Measurements from ENCODE around the gene TECR. TPM values are rescaled to one million over a fixed set of nuclear protein-coding genes. Genes with fewer than 3 reads are reported as not detected.

Gene TECR
- total RNA-seq, 4 donors from 2014 or later: 36.6 to 145 (median 69.3) TPM

DNA sequence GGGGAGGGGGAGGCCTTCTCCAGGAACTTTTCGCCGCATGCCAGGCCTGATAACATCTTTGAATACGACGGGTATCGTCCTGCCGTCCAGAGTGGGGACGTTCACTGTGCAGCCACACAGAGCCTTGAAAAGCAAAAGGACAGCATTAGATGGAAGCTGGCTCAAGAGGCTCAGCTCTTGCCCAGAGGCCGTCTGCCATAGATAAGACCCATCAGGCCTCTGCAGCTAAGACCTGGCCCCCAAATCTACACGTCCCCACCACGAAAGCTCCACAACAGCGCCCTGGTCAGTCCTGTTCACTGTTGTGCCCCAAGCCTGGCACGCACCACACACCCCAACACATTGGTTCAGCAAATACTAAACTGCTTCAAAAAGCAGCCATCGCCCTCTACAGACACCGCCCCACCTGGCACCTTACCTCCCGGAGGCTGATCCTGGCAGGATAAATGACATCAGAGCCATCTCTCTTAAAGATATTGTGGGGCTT is 13.3 kb upstream of the TECR start:
- H3K27ac ChIP-seq: peak overlapping the region; percentile 98 to 100 (median 100)
- no peaks in the 10 kb centered on the region for H3K9me3 ChIP-seq
- TF ChIP-seq, protein P1, sequence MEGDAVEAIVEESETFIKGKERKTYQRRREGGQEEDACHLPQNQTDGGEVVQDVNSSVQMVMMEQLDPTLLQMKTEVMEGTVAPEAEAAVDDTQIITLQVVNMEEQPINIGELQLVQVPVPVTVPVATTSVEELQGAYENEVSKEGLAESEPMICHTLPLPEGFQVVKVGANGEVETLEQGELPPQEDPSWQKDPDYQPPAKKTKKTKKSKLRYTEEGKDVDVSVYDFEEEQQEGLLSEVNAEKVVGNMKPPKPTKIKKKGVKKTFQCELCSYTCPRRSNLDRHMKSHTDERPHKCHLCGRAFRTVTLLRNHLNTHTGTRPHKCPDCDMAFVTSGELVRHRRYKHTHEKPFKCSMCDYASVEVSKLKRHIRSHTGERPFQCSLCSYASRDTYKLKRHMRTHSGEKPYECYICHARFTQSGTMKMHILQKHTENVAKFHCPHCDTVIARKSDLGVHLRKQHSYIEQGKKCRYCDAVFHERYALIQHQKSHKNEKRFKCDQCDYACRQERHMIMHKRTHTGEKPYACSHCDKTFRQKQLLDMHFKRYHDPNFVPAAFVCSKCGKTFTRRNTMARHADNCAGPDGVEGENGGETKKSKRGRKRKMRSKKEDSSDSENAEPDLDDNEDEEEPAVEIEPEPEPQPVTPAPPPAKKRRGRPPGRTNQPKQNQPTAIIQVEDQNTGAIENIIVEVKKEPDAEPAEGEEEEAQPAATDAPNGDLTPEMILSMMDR (IDR thresholded peaks at IDR 0.05): peak in 2 of 5 experiments; percentile 3 to 33
- TF ChIP-seq EP300 (IDR thresholded peaks at IDR 0.05; ENCODE audit: low read depth) (no peak), POLR2AphosphoS5 (IDR thresholded peaks at IDR 0.05) (no peak)
- H3K4me1 ChIP-seq: peaks cover 24 to 51% (median 34%) of the 10 kb centered on the region in 4 donors
- H3K27me3 ChIP-seq: no peaks in the 10 kb centered on the region
- H3K4me3 ChIP-seq: peak overlapping the region in 3 of 4 donors; percentile 88 to 99 (median 99)
- intact Hi-C loops (cut with DNase I; ENCODE audit: low total_unique reads): loop anchor here (10.0 kb wide), 1 partner anchor 1361 kb away; the partner anchor contains the start of genes IER2 and STX10
- WGBS, 2 donors (ENCODE audit: low coverage in 1 of 2): 33 to 59% methylated on average over 3 to 15 of the region's 15 CpGs
- peak; percentile 63 for DNase-seq
- peaks cover 0 to 25% (median 13%) of the 10 kb centered on the region in 4 donors for H3K36me3 ChIP-seq
- in situ Hi-C loops (cut with MboI; ENCODE audit: low pct_ligation_motif_present in 1 of 4, low pct_unique_long_range_greater_than_20kb in 1 of 4, low sequenced_read_pairs in 3 of 4): no loop called here

- Histone ChIP-seq H3K4me1 (peaks cover 24 to 54% (median 36%) of the 10 kb centered on the region in 4 donors), H3K27me3 (no peaks in the 10 kb centered on the region), H3K4me3 (peak overlapping the region; percentile 64 to 99 (median 94)), H3K36me3 (peaks cover 0 to 25% (median 13%) of the 10 kb centered on the region in 4 donors), H3K9me3 (no peaks in the 10 kb centered on the region), H3K27ac (peak overlapping the region; percentile 98 to 100 (median 100))
- DNase-seq: peak; percentile 29
- TF ChIP-seq POLR2AphosphoS5 (IDR thresholded peaks at IDR 0.05): no peak
- TF ChIP-seq, protein P1 (IDR thresholded peaks at IDR 0.05): no peak
- TF ChIP-seq EP300 (IDR thresholded peaks at IDR 0.05; ENCODE audit: low read depth): no peak
- TF ChIP-seq POLR2A (IDR thresholded peaks at IDR 0.05): no peak
- 8 to 10% methylated on average over 5 to 22 of the region's 22 CpGs for WGBS, 2 donors (ENCODE audit: low coverage in 1 of 2)
- in situ Hi-C loops (cut with MboI; ENCODE audit: low pct_ligation_motif_present in 1 of 4, low pct_unique_long_range_greater_than_20kb in 1 of 4, low sequenced_read_pairs in 3 of 4): no loop called here
- intact Hi-C loops (cut with DNase I; ENCODE audit: low total_unique reads): loop anchor here (10.0 kb wide), 1 partner anchor 1362 kb away; the partner anchor contains the start of genes IER2 and STX10
Measured at GRCh38 chr19:14516746-14517438, 12.5 kb upstream of the TECR start.

- peak; percentile 26 for DNase-seq
- Histone ChIP-seq H3K27ac (peak overlapping the region; percentile 98 to 100 (median 100)), H3K4me1 (peaks cover 24 to 60% (median 37%) of the 10 kb centered on the region in 4 donors), H3K4me3 (peak overlapping the region; percentile 64 to 99 (median 94)), H3K36me3 (peaks cover 0 to 25% (median 13%) of the 10 kb centered on the region in 4 donors), H3K9me3 (no peaks in the 10 kb centered on the region), H3K27me3 (no peaks in the 10 kb centered on the region)
- intact Hi-C loops (cut with DNase I; ENCODE audit: low total_unique reads): loop anchor here (10.0 kb wide), 1 partner anchor 1363 kb away; the partner anchor contains the start of genes IER2 and STX10
- TF ChIP-seq POLR2AphosphoS5 (IDR thresholded peaks at IDR 0.05) (no peak), EP300 (IDR thresholded peaks at IDR 0.05; ENCODE audit: low read depth) (no peak), POLR2A (IDR thresholded peaks at IDR 0.05) (no peak)
- TF ChIP-seq, protein P1 (IDR thresholded peaks at IDR 0.05): no peak
- WGBS, 2 donors (ENCODE audit: low coverage in 1 of 2): 0% methylated on average over 19 of the region's 32 CpGs; no CpG with 5 or more reads in 1 of the 2 donors
- in situ Hi-C loops (cut with MboI; ENCODE audit: low pct_ligation_motif_present in 1 of 4, low pct_unique_long_range_greater_than_20kb in 1 of 4, low sequenced_read_pairs in 3 of 4): no loop called here
Measured at GRCh38 chr19:14517446-14517839, 12.0 kb upstream of the TECR start.

- peaks cover 24 to 65% (median 37%) of the 10 kb centered on the region in 4 donors for H3K4me1 ChIP-seq
- DNase-seq: peak; percentile 88
- H3K27me3 ChIP-seq: no peaks in the 10 kb centered on the region
- H3K4me3 ChIP-seq: peak within 1 kb of the TSS; percentile 64 to 99 (median 94)
- peaks cover 0 to 25% (median 13%) of the 10 kb centered on the region in 4 donors for H3K36me3 ChIP-seq
- in situ Hi-C loops (cut with MboI; ENCODE audit: low pct_ligation_motif_present in 1 of 4, low pct_unique_long_range_greater_than_20kb in 1 of 4, low sequenced_read_pairs in 3 of 4): no loop called here
- no peaks in the 10 kb centered on the region for H3K9me3 ChIP-seq
- TF ChIP-seq, protein P1 (IDR thresholded peaks at IDR 0.05): peak in 1 of 5 experiments; percentile 13
- TF ChIP-seq EP300 (IDR thresholded peaks at IDR 0.05; ENCODE audit: low read depth): no peak
- TF ChIP-seq POLR2A (IDR thresholded peaks at IDR 0.05): peak; percentile 99
- TF ChIP-seq POLR2AphosphoS5 (IDR thresholded peaks at IDR 0.05): peak; percentile 97 to 99 (median 98)
- 0% methylated on average over 17 of the region's 82 CpGs; no CpG with 5 or more reads in 1 of the 2 donors for WGBS, 2 donors (ENCODE audit: low coverage in 1 of 2)
- intact Hi-C loops (cut with DNase I; ENCODE audit: low total_unique reads): loop anchor here (10.0 kb wide), 1 partner anchor 1363 kb away; the partner anchor contains the start of genes IER2 and STX10
- H3K27ac ChIP-seq: peak within 1 kb of the TSS; percentile 98 to 100 (median 100)
Measured at GRCh38 chr19:14517840-14518505, 11.4 kb upstream of the TECR start, which contains the start of gene DNAJB1. TSS of gene DNAJB1 (minus strand) at chr19:14518397. CDS start at chr19:14518349, 48 bp downstream.
